NCI-H460 (cell line): ENCODE data around the gene HLA-E. TPM values are rescaled to one million over a fixed set of nuclear protein-coding genes. Genes with fewer than 3 reads are reported as not detected.
"Not testable (repeated sequence)": the region's sequence is repeated elsewhere in the genome, so short reads cannot be mapped to it uniquely, and the experiment has no call there.

Experiments used
- DNase-seq: peaks from one replicate; pipeline ENCODE4 v3.0.0-alpha.2; 2016; ENCODE audit warnings: low read depth; ENCODE audit errors: extremely low read depth
- polyA plus RNA-seq: library from polyadenylated mRNA; depleted of rRNA; stranded (reverse); fragments of >200 nt; gene quantifications from 2 replicates; pipeline ENCODE4 v1.2.3, GENCODE V29; 2014; cell fraction: nucleus; rRNA removed
- total RNA-seq: library from RNA; depleted of rRNA; stranded (reverse); fragments of >200 nt; shearing (Covaris generic); gene quantifications from 2 replicates; pipeline ENCODE4 v1.2.3, GENCODE V29; 2014; rRNA removed

HLA-E gene
- total RNA-seq, result 71.2 and 72.6 TPM in 2 replicates
- polyA plus RNA-seq, result 79.7 and 83.6 TPM in 2 replicates

- DNase-seq, result peak; percentile 97
Measured at GRCh38 chr6:30489081-30490025, at the start of gene HLA-E. TSS of gene HLA-E (plus strand) at chr6:30489509. CDS start at chr6:30489532, 23 bp downstream.

DNA sequence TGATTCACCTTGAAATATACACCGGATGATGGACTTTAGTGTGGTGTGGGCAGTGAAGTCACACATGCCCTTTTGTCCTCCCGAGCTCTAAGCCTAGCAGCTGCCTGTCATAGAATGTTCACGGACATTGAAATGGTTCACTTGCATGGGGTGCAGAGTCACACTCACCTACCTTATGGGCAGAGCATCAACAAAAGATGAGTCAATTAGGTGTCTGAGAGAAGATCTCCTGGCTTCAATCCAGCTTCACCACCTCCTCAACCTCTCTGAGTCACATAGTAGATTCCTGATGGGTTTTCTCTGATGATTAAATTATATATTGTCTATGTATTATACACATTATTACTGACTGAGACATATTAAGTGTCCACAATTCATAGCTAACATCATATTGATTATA is 48.1 kb upstream of the HLA-E start:
- DNase-seq, result no peak

GRCh38 chr6:30443657-30444450 is 45.5 kb upstream of the HLA-E start:
- DNase-seq, result no peak

- DNase-seq, result no peak
Measured at GRCh38 chr6:30444451-30444742, 44.9 kb upstream of the HLA-E start.

GRCh38 chr6:30446259-30446658 is 43.0 kb upstream of the HLA-E start:
- no peak for DNase-seq

GRCh38 chr6:30447237-30447636 is 42.1 kb upstream of the HLA-E start:
- no peak for DNase-seq

- DNase-seq, result no peak
Measured at GRCh38 chr6:30450548-30450908, 38.8 kb upstream of the HLA-E start.

GRCh38 chr6:30450909-30451841 is 38.1 kb upstream of the HLA-E start:
- DNase-seq, result no peak

DNA sequence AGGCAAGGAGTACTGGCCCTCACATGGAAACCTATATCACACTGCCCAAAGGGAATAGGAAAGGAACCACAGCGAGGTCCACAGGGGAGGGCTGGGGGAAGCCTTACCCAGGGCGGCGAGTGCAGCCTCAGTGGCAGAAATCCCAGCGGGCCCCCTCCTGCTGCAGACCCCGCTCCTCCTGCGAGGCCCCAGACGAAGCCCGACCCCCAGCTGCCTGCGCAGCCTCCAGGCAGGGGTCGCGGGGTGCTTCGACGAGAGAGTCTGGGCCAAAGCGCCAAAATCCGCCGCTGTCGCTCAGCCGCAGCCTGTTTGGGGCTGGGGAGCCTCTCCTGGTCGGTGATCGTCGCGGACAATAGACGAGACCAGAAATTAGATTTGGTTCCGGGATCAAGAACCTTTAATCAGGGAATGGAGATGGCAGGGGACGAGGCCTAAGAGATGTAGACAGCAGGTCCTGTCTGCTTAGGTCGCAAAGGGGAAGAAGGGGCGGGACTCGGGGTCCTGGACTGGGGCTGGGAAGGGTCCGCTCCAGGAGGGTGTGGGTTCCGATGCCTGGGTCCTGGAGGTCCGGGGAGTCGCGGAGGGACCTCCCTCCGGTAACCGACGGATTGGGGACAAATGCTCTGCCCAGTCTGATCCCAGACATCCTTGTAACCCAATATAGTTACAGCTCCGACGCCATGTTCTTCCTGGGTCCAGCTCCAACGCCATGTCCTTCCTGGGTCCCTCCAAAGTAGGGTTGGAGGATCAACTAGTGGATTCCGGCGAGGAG is 36.4 kb upstream of the HLA-E start:
- DNase-seq, result no peak

DNA sequence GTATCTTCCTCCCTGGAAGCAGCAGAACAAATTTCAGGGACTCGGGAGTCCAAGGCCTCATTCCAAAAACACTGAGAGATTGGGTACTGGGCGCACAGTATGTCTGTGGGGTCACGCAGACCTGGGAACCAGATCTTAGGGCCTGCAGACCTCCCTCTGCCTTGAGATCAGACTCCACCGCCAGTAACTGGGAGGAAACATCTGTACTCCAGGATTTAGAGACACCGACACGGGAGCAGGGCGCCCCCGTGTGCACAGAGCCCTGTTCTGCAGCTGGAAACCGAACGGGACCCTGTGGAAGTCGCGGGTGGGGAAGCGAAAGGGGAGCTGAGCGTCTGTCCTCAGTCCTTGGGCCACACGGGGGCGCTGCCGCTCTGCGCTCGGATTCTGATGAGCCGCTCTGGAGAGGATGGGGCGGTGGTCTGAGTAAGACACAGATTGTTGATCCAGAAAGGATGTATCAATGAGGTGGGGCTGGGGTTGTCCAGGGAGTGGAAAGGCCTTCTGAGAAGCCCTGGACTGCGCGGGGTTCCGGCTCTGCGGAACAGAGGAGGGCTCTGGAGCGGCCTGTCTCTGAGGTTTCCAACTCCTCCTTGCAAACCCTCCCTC is 35.7 kb upstream of the HLA-E start:
- DNase-seq, result peak; percentile 76

- no peak for DNase-seq
Measured at GRCh38 chr6:30459145-30459544, 30.2 kb upstream of the HLA-E start.

- no peak for DNase-seq
Measured at GRCh38 chr6:30461055-30461454, 28.3 kb upstream of the HLA-E start.

GRCh38 chr6:30462482-30462881 is 26.8 kb upstream of the HLA-E start:
- DNase-seq, result no peak

DNA sequence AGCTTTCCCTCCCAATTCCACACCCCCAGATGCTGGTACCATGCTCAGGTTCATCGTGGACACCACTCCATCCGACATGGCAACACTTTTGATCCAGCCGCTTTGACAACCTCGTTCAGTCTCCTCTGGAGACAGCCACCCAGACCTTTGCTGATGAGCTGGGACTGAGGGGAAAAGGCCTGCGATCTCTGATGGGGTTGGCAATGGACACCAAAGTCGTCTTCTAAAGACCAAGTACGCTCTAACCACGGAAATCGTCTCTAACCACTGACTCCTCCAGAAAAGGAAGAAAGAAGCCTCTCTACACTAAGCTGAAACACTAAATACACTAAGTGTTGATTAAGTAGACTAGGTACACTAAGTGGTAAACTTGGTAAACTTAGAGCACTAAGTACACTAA is 26.1 kb upstream of the HLA-E start:
- no peak for DNase-seq

DNA sequence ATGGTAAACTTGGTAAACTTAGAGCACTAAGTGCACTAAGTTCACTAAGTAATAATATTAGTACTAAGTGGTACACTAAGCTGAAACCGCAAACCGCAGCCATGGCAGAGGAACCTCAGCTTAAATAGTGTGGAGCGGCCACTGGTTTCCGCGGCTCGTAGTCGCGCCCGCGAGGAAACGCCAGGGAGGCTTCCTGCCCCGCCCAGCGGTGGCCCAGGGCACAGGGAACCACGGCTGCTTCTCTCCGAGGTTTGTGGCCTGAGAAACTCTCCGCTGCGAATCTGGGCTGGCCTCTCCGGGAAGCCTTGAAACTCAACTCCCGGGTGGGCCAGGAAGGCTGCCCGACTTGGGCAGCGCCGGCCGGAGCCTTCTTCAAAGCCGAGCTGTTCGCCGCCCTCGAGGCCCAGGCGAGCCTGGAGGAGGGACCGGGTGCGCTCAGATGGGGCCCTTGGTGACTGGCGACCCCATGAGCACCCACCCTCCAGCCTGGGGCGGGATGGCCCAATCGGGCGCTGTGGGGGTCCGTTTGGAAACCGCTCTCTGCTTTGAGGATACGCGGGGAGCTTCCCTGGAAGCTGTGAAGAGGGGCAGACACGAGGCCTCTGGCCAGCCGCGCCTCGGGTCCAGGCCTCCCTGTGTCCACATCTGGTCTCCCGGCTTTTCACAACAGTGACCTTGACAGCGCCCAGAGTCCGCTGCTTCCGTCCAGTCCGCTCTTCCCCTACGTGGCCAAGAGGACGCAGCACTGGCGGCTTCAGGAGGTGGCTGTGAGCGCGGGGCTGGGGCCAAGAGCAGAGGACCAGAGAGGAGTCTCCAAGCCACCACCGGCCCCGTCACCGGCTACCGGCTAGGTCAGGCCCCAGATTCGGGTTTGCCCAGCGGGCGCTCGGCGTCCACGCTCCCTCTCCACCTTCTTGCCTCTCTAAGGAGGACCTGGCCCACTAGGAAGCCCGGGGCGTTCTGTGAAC is 25.4 kb upstream of the HLA-E start:
- DNase-seq, result no peak

- DNase-seq, result no peak
Measured at GRCh38 chr6:30465595-30466306, 23.6 kb upstream of the HLA-E start.

GRCh38 chr6:30470968-30471367 is 18.3 kb upstream of the HLA-E start:
- DNase-seq, result no peak

DNA sequence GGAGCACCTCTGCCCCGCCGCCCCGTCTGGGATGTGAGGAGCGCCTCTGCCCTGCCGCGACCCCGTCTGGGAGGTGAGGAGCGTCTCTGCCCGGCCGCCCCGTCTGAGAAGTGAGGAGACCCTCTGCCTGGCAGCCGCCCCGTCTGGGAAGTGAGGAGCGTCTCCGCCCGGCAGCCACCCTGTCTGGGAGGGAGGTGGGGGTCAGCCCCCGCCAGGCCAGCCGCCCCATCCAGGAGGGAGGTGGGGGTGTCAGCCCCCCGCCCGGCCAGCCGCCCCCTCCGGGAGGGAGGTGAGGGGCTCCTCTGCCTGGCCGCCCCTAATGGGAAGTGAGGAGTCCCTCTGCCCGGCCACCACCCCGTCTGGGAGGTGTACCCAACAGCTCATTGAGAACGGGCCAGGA is 14.2 kb upstream of the HLA-E start:
- DNase-seq, result not testable (repeated sequence)
